Measurements from ENCODE around the gene ST6GAL1.

ST6GAL1 gene

DNA sequence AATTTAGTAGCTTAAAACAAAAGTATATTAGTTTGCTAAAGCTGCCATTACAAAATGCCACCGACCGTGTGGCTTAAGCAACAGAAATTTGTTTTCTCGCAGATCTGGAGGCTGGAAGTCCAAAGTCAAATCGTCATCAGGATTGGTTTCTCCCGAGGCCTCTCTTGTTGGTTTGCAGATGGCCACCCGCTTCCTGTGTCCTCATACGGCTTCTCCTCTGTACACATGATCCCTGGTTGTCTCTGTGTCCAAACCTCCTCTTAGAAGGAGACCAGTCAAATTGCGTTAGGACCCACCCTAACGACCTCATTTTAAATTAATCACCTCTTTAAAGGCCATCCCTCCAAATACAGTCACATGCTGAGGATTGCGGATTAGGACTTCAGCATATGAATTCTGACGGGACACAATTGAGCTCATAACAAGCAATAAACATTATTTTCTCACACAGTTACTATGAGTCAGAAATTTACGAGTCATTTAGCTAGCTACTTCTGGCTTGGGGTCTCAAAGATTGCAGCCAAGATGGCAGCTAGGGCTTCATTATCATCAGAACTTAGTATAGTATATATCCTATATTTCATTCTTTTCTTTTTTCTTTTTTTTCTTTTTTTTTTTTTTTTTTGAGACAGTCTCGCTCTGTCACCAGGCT is 150.6 kb downstream of the ST6GAL1 start:
- ATAC-seq, result no peak
- no peaks in the 10 kb centered on the region for H3K27me3 Mint-ChIP-seq
- no peak overlapping the region for H3K4me3 Mint-ChIP-seq
- peaks cover 39% of the 10 kb centered on the region for H3K36me3 Mint-ChIP-seq
- H3K9me3 Mint-ChIP-seq, result no peaks in the 10 kb centered on the region
- no peak overlapping the region for H3K27ac Mint-ChIP-seq
- peaks cover 28% of the 10 kb centered on the region for H3K4me1 Mint-ChIP-seq

DNA sequence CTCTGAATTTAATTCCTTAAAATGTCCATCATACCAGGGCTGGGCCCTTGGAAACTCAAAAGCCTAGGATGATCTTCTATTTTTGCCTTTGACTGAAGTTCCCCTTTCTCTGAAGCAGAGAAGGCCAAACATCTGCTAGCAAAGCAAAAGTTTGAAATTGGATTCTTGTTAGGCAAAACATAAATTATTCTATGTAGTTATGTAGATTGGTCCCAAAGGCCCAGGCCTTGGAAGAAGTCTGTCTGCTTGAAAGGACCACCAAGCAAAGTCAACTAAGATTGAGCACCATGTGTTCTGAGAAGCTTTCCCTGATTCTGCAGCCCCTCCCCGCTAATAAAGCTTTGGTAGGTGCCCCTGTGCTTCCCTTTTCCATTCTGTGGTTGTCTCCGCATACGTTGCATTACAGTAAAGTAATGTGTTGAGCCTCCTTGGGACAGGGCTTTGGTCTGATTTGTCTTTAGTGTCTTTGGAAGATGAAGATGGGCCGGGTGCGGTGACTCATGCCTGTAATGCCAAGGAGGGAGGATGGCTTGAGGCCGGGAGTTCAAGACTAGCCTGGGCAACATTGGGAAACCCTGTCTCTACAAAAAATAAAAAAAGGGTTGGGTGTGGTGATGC is 152.5 kb downstream of the ST6GAL1 start:
- Mint-ChIP-seq H3K36me3 (peaks cover 22% of the 10 kb centered on the region), H3K9me3 (peaks cover 2% of the 10 kb centered on the region), H3K27me3 (no peaks in the 10 kb centered on the region), H3K4me3 (no peak overlapping the region), H3K27ac (peak overlapping the region; percentile 41), H3K4me1 (peaks cover 17% of the 10 kb centered on the region)
- no peak for ATAC-seq

DNA sequence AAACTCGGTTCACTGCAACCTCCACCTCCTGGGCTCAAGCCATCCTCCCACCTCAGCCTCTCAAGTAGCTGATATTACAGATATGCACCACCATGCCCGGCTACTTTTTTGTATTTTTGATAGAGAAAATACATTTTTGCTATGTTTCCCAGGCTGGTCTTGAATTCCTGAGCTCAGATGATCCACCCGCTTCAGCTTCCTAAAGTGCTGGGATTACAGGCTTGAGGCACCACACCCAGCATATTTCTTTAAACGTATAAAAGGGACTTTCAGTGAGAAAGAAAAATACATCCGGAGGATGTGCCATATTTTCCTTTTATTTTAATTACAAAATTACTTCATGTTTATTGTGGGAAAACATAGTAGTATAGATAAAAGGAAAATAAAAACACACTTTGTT is 153.8 kb downstream of the ST6GAL1 start:
- Mint-ChIP-seq H3K27me3 (no peaks in the 10 kb centered on the region), H3K9me3 (peaks cover 6% of the 10 kb centered on the region), H3K36me3 (peaks cover 16% of the 10 kb centered on the region), H3K4me1 (peaks cover 19% of the 10 kb centered on the region), H3K27ac (no peak overlapping the region), H3K4me3 (no peak overlapping the region)
- no peak for ATAC-seq

DNA sequence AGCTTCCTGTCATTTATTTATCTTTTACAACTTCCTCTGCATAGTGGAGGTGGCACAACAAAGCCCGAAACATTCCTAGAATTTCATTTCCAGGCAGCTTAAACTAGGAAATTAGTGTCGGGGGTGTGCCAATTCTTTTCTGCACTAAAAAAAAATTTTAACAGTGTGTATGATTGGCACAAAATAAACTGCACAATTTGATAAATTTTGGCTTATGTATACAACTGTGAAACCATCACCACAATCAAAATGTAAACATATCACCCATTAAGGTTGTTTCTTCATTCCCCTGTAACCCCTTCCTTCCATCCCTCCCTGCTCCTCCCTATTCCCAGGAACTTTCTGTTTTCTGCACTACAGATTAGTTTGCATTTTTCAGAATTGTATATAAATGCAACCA is 154.3 kb downstream of the ST6GAL1 start:
- Mint-ChIP-seq H3K9me3 (peaks cover 6% of the 10 kb centered on the region), H3K4me1 (peaks cover 19% of the 10 kb centered on the region), H3K36me3 (peaks cover 12% of the 10 kb centered on the region), H3K27me3 (no peaks in the 10 kb centered on the region), H3K27ac (no peak overlapping the region), H3K4me3 (no peak overlapping the region)
- ATAC-seq, result no peak

DNA sequence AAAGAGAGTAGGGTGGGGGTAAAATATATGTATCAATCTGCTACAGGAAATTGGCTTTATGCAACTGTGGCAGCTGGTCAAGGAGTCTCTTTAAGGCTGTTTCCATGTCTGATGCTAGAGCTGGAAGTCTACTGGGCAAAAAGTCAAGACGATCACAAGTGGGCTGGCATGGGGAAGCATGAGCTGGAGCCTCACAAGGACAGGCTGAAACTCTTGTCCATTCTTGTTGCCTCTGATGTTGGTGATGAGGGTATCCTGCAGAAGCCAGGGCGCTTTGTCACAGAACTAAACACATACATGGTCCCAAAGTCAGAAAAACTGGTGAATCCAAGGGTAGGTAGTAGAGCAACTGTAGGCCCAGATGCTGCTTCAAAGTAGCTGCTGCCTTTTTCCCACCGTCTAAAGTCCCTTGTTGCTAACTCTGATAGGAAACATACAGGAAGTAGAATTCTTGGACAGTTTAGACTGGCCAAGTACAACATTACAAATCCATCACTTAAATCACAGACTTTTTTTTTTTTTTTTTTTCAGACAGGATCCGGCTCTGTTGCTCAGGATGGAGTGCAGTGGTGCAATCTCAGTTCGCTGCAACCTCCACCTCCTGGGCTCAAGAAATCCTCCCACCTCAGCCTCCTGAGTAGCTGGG is 154.8 kb downstream of the ST6GAL1 start:
- Mint-ChIP-seq H3K36me3 (peaks cover 16% of the 10 kb centered on the region), H3K27me3 (no peaks in the 10 kb centered on the region), H3K27ac (no peak overlapping the region), H3K9me3 (peaks cover 6% of the 10 kb centered on the region), H3K4me1 (peaks cover 15% of the 10 kb centered on the region), H3K4me3 (no peak overlapping the region)
- ATAC-seq, result no peak

DNA sequence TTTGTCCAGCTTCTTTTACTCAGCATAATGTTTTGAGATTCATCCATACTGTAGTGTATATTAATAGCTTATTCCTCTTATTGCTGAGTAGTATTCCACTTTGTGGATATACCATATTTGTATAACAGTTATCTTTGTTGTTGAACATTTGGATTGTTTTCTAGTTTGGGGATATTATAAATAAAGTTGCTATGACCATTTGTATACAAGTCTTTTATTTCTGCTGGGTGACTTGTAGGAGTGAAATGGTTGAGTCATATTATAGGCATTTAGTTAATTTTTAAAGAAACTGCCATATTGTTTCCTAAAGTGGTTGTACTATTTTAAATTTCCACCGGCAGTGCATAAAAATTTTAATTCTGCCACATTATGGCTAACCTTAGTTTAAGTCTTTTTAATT is 155.6 kb downstream of the ST6GAL1 start:
- Mint-ChIP-seq H3K27ac (no peak overlapping the region), H3K4me1 (peaks cover 15% of the 10 kb centered on the region), H3K27me3 (no peaks in the 10 kb centered on the region), H3K36me3 (peaks cover 14% of the 10 kb centered on the region), H3K4me3 (no peak overlapping the region), H3K9me3 (peaks cover 6% of the 10 kb centered on the region)
- no peak for ATAC-seq

DNA sequence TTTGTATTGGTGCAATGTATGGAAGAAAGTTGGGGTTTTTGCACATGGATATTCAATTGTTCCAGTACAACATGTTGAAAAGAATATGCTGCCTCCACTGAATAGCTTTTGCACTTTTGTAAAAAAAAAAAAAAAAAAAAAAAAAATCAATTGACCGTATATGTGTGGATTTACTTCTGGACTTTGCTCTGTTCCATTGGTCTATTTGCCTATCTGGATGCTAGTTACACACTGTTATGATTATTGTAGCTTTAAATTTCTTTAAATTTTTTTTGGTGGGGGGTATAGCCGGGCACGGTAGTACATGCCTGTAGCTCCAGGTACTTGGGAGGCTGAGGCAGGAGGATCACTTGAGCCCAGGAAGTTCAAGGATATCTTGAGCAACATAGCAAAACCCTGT is 156.5 kb downstream of the ST6GAL1 start:
- ATAC-seq, result no peak
- peaks cover 12% of the 10 kb centered on the region for H3K36me3 Mint-ChIP-seq
- peaks cover 15% of the 10 kb centered on the region for H3K4me1 Mint-ChIP-seq
- no peak overlapping the region for H3K27ac Mint-ChIP-seq
- no peak overlapping the region for H3K4me3 Mint-ChIP-seq
- no peaks in the 10 kb centered on the region for H3K27me3 Mint-ChIP-seq
- peaks cover 11% of the 10 kb centered on the region for H3K9me3 Mint-ChIP-seq

DNA sequence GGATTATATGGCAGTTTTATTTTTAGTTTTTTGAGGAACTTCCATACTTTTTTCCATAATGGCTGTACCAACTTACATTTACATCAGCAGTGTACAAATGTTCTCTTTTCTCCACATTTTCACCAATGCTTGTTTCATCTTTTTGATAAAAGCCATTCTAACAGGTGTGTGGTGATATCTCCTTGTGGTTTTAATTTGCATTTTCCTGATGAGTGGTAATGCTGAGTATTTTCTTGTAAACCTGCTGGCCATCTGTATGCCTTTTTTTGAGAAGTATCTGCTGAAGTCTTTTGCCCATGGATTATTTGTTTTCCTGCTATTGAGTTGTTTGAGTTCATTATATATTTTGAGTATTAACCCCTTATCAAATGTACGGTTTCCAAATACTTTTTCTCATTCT is 158.4 kb downstream of the ST6GAL1 start:
- H3K27me3 Mint-ChIP-seq, result no peaks in the 10 kb centered on the region
- H3K9me3 Mint-ChIP-seq, result peaks cover 11% of the 10 kb centered on the region
- H3K4me3 Mint-ChIP-seq, result no peak overlapping the region
- no peak for ATAC-seq
- peaks cover 10% of the 10 kb centered on the region for H3K4me1 Mint-ChIP-seq
- H3K36me3 Mint-ChIP-seq, result peaks cover 12% of the 10 kb centered on the region
- H3K27ac Mint-ChIP-seq, result no peak overlapping the region

DNA sequence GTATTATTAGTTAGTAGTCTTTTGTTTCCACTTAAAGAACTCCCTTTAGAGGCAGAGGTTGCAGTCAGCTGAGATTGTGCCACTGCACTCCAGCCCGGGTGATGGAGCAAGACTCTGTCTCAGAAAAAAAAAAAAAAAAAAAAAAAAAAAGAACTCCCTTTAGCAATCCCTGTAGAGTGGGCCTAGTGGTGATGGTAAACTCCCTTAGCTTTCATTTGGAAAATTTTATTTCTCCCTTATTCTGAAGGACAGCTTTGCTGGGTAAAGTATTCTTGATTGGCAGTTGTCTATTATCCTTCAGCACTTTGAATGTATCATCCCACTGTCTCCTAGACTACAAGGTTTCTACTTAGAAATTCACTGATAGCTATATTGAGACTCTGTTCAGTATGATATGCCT is 163.0 kb downstream of the ST6GAL1 start:
- Mint-ChIP-seq H3K27ac (no peak overlapping the region), H3K4me1 (peaks cover 24% of the 10 kb centered on the region), H3K4me3 (no peak overlapping the region), H3K9me3 (peaks cover 10% of the 10 kb centered on the region), H3K36me3 (peaks cover 21% of the 10 kb centered on the region), H3K27me3 (no peaks in the 10 kb centered on the region)
- ATAC-seq, result no peak

DNA sequence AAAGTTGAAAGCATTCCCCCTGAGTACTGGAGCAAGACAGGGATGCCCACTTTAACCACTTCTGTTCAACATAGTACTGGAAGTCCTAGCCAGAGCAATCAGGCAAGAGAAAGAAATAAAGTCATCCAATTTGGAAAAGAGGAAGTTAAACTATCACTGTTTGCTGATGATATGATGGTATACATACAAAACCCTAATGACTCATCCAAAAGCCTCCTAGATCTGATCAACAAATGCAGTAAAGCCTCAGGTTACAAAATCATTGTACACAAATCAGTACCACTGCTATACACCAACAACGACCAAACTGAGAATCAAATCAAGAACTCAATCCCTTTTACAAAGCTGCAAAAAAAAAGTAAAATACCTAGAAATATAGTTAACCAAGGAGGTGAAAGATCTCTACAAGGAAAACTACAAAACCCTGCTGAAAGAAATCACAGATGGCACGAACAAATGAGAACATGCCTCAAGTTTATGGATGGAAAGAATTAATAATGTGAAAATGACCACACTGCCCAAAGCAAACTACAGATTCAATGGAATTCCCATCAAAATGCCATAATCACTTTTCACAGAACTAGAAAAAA is 168.7 kb downstream of the ST6GAL1 start:
- ATAC-seq, result no peak
- no peaks in the 10 kb centered on the region for H3K27me3 Mint-ChIP-seq
- no peak overlapping the region for H3K27ac Mint-ChIP-seq
- H3K9me3 Mint-ChIP-seq, result peaks cover 4% of the 10 kb centered on the region
- peaks cover 41% of the 10 kb centered on the region for H3K4me1 Mint-ChIP-seq
- H3K36me3 Mint-ChIP-seq, result peaks cover 25% of the 10 kb centered on the region
- H3K4me3 Mint-ChIP-seq, result no peak overlapping the region

DNA sequence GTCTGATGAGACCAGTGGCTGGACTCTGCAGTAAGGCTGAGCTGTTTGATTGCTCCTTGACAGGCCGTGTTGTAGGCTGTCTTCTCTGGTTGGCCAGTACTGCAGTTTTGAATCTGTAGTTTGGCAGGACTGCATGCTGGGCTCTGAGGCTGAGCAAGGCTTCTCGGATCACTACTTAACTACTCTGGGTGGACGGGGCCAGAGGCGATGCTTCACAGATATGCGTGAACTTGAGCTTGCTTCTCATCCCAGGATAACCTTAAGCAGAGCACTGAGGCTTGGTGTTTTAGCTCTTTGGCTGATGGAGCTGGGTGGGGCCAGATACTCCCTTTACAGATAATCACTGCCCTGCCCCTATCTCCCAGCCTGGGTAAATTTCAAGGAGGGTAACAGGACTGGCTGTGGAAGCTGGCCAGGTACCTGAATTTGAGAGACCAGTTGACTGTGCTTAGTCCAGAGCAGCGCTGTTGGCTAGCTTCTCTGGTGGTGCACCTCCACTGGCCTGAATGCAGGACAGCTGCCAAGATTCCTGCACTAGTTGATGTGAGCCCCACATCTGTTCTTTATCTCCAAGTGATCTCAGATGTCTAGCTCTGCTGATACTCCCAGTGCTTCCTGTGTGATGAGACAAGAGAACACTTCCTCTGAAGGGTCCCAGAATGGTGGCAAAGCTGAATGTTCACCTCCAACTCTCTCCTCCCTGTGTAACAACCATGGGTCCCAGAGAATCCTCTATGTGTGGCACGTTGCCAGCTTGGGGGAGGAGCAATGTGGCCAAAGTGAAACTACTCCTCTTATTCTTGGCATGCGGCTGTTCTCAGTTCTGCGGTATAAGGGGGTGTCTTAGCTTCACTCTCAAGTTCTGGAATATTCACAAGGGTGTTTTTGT is 171.1 kb downstream of the ST6GAL1 start:
- Mint-ChIP-seq H3K4me1 (peaks cover 37% of the 10 kb centered on the region), H3K9me3 (peaks cover 4% of the 10 kb centered on the region), H3K4me3 (peak overlapping the region; percentile 22), H3K27me3 (no peaks in the 10 kb centered on the region), H3K27ac (peak overlapping the region; percentile 62), H3K36me3 (peaks cover 19% of the 10 kb centered on the region)
- ATAC-seq, result peak; percentile 55

DNA sequence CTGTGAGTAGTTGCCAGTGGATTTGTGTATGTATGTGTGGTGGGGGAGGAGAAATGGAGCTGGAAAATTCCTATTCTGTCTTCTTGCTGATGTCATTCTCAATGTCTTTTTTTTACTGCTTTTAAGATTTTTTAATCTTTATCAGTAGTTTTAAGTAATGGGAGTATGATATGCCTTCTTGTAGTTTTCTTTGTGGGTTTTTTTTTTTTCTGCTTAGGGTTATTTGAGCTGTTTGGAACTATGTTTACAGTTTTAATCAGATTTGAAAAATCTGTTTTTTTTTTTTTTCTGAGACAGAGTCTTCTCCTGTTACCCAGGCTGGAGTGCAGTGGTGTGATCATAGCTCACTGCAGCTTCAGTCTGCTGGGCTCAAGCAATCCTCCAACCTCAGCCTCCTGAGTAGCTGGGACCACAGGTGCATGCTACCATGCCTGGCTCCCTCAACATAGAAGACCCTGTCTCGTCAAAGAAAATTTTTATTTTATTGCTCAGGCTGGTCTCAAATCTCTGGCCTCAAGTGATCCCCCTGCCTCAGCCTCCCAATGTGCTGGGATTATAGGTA is 171.8 kb downstream of the ST6GAL1 start:
- peaks cover 29% of the 10 kb centered on the region for H3K4me1 Mint-ChIP-seq
- H3K27ac Mint-ChIP-seq, result peak overlapping the region; percentile 62
- no peak for ATAC-seq
- H3K4me3 Mint-ChIP-seq, result peak overlapping the region; percentile 22
- H3K9me3 Mint-ChIP-seq, result peaks cover 4% of the 10 kb centered on the region
- no peaks in the 10 kb centered on the region for H3K27me3 Mint-ChIP-seq
- peaks cover 18% of the 10 kb centered on the region for H3K36me3 Mint-ChIP-seq

DNA sequence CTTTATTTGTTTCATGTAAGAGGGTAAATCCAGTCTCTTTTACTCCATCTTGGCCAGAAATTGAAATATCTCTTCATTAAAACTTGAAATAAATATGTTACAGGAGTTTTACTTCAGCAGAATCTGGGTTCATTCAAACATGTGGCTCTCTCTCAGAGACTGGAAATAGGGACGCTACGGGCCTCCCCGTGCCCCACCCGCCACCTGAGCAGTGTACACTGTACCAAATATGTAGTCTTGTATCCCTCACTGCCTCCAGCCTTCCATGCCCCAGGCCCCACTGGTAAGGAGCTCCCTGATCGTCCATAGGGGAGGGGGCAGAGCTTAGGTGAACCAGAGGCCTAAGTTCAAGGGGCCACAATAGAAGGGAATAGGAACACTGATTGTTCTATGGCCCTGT is 172.9 kb downstream of the ST6GAL1 start:
- H3K4me3 Mint-ChIP-seq, result no peak overlapping the region
- ATAC-seq, result no peak

DNA sequence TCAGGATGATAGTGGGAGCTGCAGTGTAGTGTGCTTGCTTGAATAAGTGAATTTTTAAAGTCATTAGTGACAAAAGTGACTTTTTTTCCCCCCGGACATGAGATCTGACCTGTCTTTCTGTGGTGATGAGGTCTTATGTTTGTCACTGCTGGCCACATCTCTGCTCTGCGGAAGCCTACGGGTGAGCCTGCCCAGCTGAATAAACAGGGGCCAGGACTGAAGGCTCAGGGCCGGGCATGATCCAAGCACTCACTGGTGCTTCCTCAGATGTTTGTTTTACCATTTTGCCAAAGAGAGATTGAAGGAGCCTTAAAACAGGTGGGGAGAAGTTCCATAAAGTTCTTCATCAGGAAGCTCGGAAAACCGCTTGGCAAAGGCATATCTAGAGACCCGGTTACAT is 174.0 kb downstream of the ST6GAL1 start:
- ATAC-seq, result no peak
- H3K9me3 Mint-ChIP-seq, result no peaks in the 10 kb centered on the region
- H3K4me3 Mint-ChIP-seq, result no peak overlapping the region
- H3K36me3 Mint-ChIP-seq, result peaks cover 4% of the 10 kb centered on the region
- no peak overlapping the region for H3K27ac Mint-ChIP-seq
- H3K4me1 Mint-ChIP-seq, result peaks cover 16% of the 10 kb centered on the region
- H3K27me3 Mint-ChIP-seq, result no peaks in the 10 kb centered on the region

More for the DNA sequence above, 172.9 kb downstream of the ST6GAL1 start:
- H3K36me3 Mint-ChIP-seq, result peaks cover 11% of the 10 kb centered on the region
- no peak overlapping the region for H3K27ac Mint-ChIP-seq
- no peaks in the 10 kb centered on the region for H3K27me3 Mint-ChIP-seq
- no peaks in the 10 kb centered on the region for H3K9me3 Mint-ChIP-seq
- H3K4me1 Mint-ChIP-seq, result peaks cover 26% of the 10 kb centered on the region

DNA sequence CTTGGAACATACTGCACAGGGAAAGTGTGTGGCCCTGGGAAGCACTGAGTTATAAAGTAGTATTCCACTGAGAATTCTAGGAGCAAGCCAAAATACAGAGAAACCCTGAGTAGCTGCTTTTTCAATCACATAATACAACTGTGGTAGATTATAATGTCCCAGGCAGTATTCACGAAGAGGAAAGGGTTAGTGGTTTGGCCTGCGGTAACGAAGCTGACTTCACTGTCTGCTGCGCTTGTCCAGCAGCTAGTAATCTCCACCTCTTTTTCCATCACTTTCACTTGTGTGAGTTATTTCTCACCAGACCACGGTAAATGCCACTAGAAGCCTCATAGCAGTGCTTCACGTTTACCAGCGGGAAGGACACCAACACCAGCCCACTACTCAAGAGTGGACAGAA is 174.6 kb downstream of the ST6GAL1 start:
- H3K27me3 Mint-ChIP-seq, result no peaks in the 10 kb centered on the region
- no peaks in the 10 kb centered on the region for H3K9me3 Mint-ChIP-seq
- H3K36me3 Mint-ChIP-seq, result no peaks in the 10 kb centered on the region
- no peak overlapping the region for H3K4me3 Mint-ChIP-seq
- peaks cover 16% of the 10 kb centered on the region for H3K4me1 Mint-ChIP-seq
- no peak for ATAC-seq
- H3K27ac Mint-ChIP-seq, result peak overlapping the region; percentile 3
